RWPE1 (cell line): ENCODE data around the gene RIT2.

Experiments
- CTCF ChIA-PET: fragments of 350-600 bp; sonication (Branson Sonifier 250); formaldehyde crosslinking; extraction: SDS; loops from one replicate; lab custom pipeline; 2021; lab: Yijun Ruan, JAX
- POLR2A ChIA-PET: fragments of 400-600 bp; formaldehyde crosslinking; extraction: SDS; loops from one replicate; lab custom pipeline; 2020; ENCODE audit warnings: antibody characterized with exemption; ENCODE audit not compliant: low non-redundant PET; lab: Yijun Ruan, JAX
- DNase-seq: peaks from one replicate; pipeline ENCODE4 v3.0.0; 2012; ENCODE audit warnings: low spot score
- H3K27ac ChIP-seq: fragments of 450-650 bp; 2 replicates; pipeline ENCODE4 v1.5.1; 2017
- CTCF ChIP-seq: fragments of 450-650 bp; conservative IDR thresholded peaks from 2 replicates; pipeline ENCODE4 v1.5.1; 2017; ENCODE audit warnings: low read depth, mild to moderate bottlenecking

RIT2 gene

GRCh38 chr18:42781298-42781815 lies 334.1 kb downstream of the RIT2 start:
- CTCF ChIA-PET = no interaction called here
- no peak for DNase-seq
- POLR2A ChIA-PET = no interaction called here
- no peak overlapping the region for H3K27ac ChIP-seq
- TF ChIP-seq CTCF = no peak

DNA sequence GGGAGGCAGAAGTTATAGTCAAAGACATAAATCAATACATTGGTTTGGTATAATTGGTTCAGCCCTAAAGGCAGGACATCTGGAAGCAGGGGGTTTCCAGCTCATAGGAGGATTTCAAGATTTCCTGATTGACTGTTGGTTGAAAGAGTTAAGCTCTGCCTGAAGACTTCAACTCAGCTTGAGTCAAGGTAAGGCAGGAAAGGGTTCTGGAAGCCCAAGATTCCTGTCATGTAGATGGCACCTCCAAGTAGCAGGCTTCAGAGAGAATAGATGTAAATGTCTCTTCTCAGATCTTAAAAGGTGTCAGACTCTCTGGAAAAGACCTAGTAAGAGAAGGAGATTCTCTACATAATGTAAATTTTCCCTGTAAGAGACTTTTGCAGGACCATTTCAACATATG lies 335.3 kb downstream of the RIT2 start:
- TF ChIP-seq CTCF = no peak
- ChIA-PET POLR2A (no interaction called here), CTCF (no interaction called here)

DNA sequence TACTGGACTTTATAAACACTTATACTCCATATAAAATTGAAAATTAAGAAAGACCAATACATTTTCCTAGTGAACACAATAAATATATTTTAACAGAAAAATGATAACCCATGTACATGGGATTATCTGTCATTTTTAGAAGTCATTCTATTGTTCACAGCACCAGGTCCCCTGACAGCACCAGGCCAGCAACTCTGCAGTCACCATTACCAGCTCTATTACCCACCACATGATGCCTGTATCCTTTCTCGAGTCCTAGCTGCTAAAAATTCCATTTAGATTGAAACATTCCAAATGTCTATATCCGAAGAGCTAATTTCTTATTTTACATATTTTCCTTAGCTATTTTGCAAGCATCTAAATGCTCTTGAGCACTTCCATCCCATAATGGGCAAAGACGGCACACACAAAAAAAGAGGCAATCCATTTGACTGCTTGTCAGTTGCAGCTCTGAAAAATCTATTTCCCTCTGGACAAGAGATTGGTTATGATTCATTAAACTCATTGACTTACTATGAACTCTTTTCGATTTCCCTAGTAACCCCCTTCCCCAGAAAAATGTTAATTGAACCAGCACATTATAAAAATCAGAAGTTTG lies 336.9 kb downstream of the RIT2 start:
- no peak overlapping the region for H3K27ac ChIP-seq
- ChIA-PET CTCF (no interaction called here), POLR2A (no interaction called here)
- DNase-seq = no peak
- TF ChIP-seq CTCF = no peak

More for the DNA sequence above, 335.3 kb downstream of the RIT2 start:
- no peak for DNase-seq
- H3K27ac ChIP-seq = no peak overlapping the region

DNA sequence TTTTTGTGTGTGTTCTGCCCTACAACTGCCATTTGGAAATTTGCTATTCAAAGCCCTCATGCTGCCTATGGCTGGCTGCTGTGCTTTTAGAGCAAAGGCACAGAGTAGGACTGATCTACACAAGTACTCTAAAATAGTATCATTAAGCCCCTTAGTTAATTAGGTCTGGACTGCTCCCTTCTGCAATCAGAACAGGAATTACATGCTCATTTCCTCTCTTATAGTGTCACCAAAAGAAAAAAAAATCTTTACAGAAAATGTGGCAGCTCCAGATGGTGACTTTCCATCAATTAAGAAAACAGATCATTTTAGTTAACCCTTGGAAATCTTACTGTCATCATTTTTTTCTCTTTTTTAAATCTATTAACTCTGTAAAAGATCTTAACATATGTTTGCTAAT lies 337.5 kb downstream of the RIT2 start:
- no peak for TF ChIP-seq CTCF
- no peak overlapping the region for H3K27ac ChIP-seq
- ChIA-PET POLR2A (no interaction called here), CTCF (no interaction called here)
- no peak for DNase-seq

DNA sequence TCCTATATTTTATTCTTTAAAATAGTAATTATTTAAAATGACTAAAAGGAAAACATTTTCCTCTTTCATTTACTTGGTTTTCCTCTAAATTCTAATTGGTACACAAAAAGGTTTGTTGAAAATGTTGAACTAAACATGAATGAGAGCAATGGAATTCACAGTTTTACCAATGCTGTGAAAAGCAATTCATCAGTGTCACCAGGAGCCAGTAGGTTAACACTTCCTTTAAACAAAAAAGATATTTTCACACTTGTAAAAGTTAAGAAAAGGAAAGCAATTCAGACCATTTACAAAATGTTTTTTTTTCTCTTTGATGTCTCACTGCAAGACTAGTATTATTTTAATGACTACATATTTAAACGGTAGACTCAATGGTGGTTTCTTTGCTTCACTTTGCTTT lies 341.6 kb downstream of the RIT2 start:
- POLR2A ChIA-PET = no interaction called here
- no peak for DNase-seq

GRCh38 chr18:42771936-42772335 lies 343.5 kb downstream of the RIT2 start:
- DNase-seq = no peak
- CTCF ChIA-PET = no interaction called here
- no peak for TF ChIP-seq CTCF
- POLR2A ChIA-PET = no interaction called here
- H3K27ac ChIP-seq = no peak overlapping the region

More for the DNA sequence above, 341.6 kb downstream of the RIT2 start:
- CTCF ChIA-PET = no interaction called here
- no peak for TF ChIP-seq CTCF
- H3K27ac ChIP-seq = no peak overlapping the region

DNA sequence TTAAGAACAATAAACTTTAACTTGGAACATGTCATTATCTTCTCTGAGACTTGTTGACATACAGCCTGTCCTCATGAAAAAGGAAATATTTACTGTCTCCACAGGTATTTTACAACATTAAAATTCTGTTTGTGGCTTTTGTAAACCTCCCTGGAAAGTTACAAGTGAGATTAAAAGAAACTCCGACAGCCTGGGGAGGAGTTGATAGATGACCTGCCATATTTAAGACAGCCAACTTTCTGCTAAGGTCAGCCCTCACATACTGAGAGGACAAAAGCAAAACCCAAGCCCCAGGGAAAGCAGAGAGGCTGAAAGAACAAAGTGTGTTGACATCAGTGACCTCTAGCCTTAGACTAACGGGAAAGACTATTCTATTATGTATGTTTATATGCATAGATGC lies 350.2 kb downstream of the RIT2 start:
- H3K27ac ChIP-seq = no peak overlapping the region
- ChIA-PET POLR2A (no interaction called here), CTCF (no interaction called here)
- no peak for TF ChIP-seq CTCF
- DNase-seq = no peak
